DMS 273 (cell line): Measurements from ENCODE around the gene HMG20B.

Experiments used
- DNase-seq: peaks from one replicate; lab custom pipeline; 2025; ENCODE audit not compliant: unreplicated experiment; lab: John Stamatoyannopoulos, UW

The HMG20B gene

DNA sequence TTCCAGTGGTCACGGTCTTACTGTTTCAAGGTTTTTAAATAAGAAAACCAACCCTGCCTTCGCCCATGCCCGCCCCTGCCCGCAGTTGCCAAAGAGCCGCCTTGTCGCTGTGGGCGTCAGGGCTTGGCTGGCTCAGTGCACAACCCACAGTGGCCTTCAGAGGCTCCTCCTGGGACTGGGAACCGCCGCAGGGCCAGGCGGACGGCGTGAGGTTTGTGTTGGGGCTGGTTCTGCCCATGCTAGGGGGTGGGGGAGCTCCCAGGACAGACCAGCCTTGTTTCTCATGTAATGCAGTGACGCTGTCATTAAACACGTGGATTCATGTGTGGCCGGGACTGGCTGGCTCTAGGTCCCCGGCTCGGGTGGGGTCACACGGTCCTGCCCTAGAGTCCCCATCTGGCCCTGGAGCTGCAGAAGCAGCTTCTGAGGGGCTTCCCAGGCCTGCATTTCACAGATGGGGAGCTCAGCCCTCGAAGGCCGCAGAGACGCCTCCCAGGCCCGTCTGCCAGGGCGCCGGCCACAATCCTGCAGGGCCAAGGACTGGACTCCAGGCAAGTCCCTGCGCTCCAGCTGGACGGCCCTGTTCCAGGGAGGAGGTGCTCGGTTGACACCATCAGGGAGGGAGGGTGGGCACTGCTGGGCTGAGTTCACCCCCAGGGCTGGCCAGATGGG is 36.2 kb upstream of the HMG20B start:
- peak; percentile 48 for DNase-seq

DNA sequence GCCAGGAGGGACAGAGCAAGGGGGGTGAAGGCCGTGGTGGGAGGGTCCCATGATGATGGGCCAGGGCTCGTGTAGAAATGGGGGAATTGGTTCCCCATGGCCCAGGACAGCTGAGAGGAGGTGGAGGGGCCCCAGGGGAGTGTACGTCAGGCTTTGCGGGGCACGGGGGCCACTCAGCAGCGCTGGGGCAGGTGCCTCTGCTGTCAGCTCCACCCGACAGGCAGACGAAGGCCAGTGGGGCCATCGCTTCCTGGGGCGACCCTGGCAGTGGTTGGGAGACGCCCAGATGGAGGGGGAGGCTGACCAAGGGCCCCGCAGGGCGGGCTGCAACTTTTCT is 35.7 kb upstream of the HMG20B start:
- no peak for DNase-seq

DNA sequence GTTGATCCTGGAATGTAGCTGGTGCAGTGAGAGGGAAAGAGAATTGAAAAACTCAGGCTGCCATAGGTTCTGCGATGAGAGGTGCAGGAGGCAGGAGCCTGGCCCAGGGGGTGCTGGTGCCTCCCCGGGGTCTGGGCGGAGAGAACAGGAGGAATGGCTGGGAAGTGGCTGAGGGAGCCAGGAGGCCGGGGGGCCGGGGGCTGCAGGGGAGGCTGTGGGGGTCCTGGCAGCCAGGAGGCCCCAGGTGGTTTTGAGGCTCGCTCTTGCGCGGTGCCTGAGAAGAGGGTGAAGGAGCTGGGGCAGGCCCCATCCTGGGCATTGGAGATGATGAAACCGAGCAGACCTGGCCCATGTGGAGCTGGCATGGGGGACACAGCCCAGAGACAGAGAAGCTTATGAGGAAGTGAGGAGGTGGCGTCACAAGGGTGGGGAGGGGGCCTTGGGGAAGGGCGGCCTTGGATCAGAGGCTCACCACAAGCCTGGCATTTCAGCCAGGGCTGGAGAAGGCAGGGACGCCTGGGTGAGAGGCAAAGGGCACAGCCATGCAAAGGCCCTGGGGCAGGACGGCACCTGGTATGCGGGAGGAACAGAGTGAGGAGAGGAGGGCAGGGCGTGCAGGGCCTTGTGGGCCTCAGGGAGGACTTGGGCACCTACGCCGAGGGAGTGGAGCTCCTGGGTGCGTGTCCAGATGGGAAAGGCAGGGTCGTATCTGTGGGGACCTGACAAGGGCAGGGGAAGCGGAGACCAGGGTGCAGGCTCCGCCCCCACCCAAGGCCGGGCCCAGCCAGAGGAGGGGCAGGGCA is 35.1 kb upstream of the HMG20B start:
- peak; percentile 54 for DNase-seq

DNA sequence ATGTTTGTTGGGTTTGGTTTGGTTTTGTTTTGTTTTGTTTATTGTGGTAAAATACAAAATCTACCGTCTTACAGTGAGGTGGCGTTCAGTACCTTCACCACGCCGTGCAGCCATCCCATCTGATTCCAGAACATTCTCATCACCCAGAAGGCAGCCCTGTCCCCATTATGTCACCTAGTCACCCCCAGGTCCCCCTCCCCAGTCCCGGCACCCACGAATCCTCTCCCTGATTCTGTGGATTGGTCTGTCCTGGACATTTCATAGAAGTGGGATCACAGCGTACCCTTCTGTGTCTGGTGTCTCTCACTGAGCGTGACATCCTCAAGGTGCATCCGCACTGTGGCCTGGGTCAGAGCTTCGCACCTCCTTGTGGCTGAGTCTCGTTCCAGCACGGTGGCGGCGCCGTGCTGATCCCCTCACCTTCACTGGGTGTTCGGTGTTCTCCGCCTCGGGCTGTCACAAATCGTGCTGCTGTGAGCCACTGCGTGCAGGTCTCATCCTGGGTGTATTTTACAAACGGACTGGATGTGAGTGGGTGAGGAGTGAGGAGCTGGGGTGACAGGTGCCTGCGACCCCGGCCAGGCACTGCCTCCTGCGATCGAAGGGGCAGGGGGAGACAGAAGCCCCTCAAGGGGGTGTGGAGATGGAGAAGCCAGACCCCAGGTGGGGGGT is 34.4 kb upstream of the HMG20B start:
- peak; percentile 45 for DNase-seq

DNA sequence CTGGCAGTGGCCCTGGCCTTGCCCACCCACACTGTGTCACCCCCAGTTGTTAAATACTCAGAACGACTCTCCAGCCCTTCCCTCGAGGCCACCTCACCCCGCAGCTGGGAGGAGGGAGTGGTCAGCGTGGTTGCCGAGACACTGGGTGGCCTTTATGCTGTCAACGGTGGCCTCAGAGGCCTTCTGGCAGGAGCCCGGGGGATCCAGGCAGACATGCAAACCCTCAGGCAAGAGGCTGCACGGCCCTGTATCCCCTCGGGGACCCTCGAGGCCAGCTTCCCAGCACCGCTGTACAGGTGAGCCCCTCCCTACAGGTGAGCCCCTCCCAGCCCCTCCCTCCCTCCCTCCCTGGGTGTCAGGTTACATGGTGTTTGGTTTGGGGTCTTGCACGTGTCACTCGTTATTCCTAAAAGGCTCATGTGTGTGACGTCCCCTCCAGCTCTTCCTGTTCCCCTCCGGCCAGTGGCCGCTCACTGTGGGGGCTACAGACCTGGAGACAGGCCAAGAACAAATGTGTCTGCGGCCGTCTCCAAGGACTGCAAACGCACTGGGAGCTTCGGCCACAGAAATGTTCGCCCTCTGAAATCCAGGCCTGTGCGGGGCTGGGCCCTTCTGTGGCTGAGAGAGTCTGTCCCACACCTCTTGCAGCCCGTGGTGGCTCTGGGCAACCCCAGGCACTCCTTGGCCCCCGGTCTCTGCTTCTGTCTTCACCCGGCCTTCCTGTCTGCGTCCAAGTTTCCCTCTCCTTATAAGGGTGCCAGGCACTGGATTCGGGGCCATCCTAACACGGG is 33.6 kb upstream of the HMG20B start, which contains the start of gene TEKTIP1:
TEKTIP1 (plus strand) TSS at position 210 of the 791 bp plus-strand sequence; CDS start at position 214, 4 bp downstream.
- peak; percentile 47 for DNase-seq

GRCh38 chr19:3539756-3540118 is 33.0 kb upstream of the HMG20B start:
- no peak for DNase-seq

- no peak for DNase-seq
These were observed 29.3 kb upstream of the HMG20B start for GRCh38 chr19:3543150-3544057.

DNA sequence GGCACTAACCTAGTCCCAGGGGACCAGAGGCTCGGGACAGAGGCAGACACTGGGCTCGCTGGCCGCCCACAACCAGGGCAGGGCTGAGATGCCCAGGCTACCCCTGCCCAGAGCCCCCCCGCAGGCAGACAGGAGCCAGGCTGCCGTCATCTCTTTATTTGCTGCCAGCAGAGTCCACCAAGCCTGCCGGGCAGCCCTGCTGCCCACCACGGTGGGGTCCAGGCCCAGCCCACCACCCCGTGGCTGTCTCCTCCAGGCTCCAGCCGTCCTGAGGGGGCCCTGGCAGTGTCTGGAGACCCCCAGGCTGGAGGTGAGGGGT is 28.7 kb upstream of the HMG20B start:
- DNase-seq = no peak

DNA sequence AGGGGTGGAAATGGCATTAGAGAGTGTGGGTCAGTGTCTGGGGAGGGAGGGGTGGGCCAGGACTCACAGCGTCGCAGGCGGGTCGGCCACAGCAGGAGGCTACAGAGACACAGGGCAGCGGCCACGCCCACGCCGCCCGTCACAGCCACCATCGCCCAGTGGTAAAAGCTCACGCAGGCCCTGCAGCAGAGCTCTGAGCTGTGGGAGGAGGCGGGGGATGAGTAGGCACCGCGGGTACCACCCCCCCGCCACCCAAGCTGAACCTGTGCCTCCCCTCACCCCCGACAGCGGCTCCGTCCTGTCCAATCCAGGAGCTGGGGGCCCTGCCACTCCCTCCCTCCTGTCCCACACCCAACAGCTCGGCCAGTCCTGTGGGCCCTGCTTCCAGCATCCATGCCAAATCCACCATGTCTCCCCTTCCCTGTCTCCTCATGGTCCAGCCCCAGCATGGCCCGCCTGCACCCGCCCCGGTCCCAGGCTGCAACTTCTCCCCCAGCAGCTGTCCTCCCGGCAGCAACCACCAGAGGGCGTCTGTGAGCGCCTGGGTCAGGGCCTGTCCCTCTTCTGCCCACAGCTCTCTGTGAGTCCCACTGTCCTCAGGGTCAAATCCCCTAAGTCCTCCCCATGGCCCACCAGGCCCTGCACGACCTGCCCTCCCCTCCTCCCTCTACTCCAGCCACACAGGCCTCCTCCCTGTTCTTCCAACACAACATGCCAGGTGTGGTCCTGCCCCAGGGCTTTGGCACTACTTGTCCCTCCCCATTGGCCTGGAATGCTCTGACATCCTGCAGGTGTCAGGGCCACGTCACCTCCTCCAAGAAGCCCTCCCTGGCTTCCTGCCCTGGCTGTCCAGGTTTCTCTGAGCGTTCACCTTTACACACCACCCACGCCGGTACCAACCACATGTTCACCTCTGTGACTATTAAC is 27.7 kb upstream of the HMG20B start:
- DNase-seq = peak; percentile 77

DNA sequence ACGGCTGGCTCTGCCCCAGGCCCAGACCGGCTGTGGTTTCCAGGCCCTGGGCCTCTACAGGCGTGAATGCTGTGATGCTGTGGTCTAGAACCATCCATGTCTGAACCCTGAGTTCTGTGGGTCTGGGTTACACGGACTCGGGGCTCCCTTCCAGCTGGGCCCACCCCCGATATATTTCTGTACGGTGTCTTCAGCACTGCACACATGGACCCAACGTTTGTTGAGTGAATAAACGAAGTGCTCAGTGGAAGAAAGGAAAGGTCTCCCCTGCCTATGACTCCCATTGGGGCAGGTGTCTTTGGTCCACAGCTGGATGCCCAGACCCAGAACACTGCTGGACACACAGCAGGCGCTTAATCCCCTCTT is 27.1 kb upstream of the HMG20B start:
- DNase-seq = no peak

DNA sequence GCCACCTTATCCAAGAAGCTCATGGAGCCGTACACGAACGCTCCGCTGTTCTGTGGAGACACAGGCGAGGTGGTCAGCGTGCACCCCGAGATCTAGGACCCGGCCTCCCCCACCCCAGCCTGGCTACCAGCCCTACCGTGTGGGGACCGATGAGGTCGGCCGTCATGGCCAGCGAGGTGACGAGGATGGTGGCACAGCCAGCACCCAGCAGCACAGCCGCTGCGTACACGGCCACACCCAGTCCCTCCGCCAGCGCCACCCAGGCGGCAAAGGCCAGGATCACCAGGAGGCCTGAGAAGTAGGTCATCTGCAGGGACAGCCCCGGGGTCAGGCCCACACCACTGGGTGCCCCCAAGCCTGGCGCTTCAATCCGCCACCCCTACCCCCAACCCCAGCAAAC is 26.6 kb upstream of the HMG20B start:
- no peak for DNase-seq

- peak; percentile 57 for DNase-seq
These were observed 25.4 kb upstream of the HMG20B start for GRCh38 chr19:3547301-3547731.

GRCh38 chr19:3547767-3548282 is 24.9 kb upstream of the HMG20B start:
- DNase-seq = no peak

DNA sequence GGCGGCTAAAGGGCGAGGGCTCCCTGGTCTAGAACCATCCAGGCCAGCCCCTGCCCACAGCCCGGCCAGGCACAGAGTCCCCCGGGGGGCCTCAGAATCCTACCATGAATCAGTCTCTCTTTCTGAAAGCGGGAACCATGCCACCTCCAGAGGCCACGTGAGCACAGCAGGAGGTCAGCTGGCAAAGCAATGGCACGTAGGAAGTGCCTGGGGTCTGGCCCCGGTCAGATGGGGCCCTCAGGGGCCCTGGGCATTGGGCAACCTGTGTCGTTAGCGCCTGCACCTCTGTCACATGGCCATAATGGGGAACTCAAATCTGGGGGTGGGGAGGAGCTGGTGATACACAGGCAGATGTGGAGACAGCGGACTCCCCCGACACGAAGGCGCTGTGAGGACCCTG is 24.1 kb upstream of the HMG20B start:
- DNase-seq = no peak

DNA sequence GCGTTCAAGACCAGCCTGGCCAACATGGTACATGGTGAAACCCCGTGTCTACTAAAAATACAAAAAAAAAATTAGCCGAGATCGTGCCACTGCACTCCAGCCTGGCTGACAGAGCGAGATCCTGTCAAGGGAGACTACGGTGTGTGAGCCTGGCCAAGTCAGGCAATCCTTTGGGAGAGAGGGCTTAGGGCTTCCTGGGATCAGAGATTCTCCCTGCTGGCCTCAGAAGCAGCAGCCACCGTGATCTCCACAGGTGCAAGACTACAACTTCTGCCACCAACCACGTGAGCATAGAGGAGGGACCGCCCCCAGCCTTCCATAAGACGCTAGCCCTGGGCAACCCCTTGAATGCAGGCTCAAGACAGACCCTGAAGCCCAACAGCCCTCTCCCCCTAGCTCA is 22.9 kb upstream of the HMG20B start:
- no peak for DNase-seq

DNA sequence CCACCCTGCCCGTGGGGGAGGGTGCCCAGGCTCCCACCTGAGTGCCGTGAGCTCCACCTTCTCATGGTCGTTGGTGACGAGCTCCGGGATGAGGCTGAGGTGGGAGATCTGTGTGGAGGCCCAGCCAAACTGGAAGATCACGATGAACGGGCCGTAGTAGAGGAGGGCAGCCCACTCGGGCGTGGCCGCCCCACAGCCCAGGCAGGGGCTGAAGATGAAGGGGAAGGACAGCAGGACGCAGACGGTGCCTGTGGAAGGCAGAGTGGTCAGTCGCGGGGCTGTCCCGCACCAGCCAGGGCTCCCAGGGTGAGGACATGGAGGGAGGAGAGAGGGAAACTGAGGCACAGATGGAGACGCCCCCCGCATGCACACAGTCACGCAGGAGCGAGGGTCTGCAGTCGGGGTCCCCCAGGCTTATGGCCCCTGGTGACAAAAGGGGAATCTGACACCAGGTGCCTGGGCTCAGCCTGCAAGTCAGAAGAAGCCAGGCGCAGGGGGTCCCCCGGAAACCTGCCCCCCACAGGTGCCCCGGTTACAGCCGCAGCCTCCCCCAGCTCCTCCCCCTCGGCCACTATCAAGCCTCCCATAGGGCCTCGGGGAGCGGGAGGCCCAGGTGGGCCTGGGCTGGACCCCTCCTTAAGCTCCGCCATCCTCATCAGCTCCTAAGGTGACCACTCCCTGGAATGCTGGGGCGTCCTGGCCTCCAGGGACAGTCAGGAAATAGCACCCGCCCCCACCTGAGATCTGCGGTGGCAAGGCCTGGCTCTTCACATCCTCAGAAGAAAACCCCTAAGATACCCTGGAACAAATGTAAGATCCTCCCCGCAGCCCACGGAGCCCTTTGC is 21.6 kb upstream of the HMG20B start:
- DNase-seq = no peak

DNA sequence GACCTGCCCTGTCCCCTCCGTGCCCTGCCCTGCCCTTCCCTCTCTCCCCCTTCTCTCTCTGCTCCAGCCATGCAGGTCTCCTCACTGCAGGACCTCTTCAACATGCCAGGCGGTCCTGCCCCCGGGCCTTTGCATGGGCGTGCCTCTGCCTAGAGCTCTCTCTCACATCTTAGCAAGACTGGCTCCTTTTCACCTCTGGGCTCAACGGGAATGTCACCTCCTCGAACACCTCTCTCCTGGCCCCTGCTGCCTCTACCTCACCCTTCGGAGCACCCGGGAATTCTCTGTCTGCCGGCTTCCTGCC is 21.0 kb upstream of the HMG20B start:
- DNase-seq = no peak

- no peak for DNase-seq
These were observed 18.3 kb upstream of the HMG20B start for GRCh38 chr19:3554254-3555083.
